ENCODE data around the gene PASK. TPM values are rescaled to one million over a fixed set of nuclear protein-coding genes. Genes with fewer than 3 reads are reported as not detected.
A peak's percentile ranks its signal among the peaks of the same experiment; 100 is the strongest.

The PASK gene
- total and polyA plus RNA-seq, 2 donors from 2014 or later: 3.1 to 26.0 TPM

- H3K27ac ChIP-seq (ENCODE audit: low read depth in 2 of 2, low read length in 2 of 2): no peak overlapping the region
Observed at GRCh38 chr2:241195506-241196130, 46.3 kb upstream of the PASK start.

DNA sequence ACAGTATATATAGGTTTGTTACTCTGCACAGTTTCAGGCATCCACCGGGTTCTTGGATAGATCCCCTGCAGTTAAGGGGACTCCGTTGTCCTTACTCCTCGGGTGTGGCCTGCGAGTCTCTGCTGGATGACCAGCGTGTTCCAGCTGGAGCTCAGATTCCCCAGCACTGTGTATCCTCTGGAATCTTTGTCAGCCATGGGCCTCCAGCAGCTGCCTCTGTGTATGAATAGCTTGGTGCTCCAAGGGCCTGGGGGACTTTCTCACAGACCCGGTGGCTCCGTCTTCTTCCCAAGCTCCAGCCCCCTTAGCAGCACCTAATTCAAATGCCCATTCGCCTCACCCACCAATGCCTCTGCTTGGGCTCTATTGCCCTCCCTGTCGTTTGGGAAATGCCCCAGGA, 45.5 kb upstream of the PASK start:
- H3K36me3 ChIP-seq (ENCODE audit: control insufficient read depth in 2 of 3, insufficient read depth in 3 of 3, low read length in 3 of 3): no peaks in the 10 kb centered on the region
- FAIRE-seq (no peak), DNase-seq (peak in 1 of 5 donors; percentile 29)
- H3K9ac ChIP-seq (ENCODE audit: low read length in 3 of 3): no peak overlapping the region
- H3K27me3 ChIP-seq (ENCODE audit: control insufficient read depth, insufficient read depth, low read length): no peaks in the 10 kb centered on the region
- intact Hi-C loops (cut with DNase I): no loop called here
- no peaks in the 10 kb centered on the region for H3K4me1 ChIP-seq (ENCODE audit: control insufficient read depth in 2 of 3, insufficient read depth in 2 of 3, low read depth in 1 of 3, low read length in 3 of 3)
- TF ChIP-seq, protein P1, sequence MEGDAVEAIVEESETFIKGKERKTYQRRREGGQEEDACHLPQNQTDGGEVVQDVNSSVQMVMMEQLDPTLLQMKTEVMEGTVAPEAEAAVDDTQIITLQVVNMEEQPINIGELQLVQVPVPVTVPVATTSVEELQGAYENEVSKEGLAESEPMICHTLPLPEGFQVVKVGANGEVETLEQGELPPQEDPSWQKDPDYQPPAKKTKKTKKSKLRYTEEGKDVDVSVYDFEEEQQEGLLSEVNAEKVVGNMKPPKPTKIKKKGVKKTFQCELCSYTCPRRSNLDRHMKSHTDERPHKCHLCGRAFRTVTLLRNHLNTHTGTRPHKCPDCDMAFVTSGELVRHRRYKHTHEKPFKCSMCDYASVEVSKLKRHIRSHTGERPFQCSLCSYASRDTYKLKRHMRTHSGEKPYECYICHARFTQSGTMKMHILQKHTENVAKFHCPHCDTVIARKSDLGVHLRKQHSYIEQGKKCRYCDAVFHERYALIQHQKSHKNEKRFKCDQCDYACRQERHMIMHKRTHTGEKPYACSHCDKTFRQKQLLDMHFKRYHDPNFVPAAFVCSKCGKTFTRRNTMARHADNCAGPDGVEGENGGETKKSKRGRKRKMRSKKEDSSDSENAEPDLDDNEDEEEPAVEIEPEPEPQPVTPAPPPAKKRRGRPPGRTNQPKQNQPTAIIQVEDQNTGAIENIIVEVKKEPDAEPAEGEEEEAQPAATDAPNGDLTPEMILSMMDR (IDR thresholded peaks at IDR 0.05; ENCODE audit: borderline replicate concordance, extremely low read depth, insufficient read depth): no peak
- no peak overlapping the region for H3K4me3 ChIP-seq (ENCODE audit: low read length in 3 of 3)
- H3K9me3 ChIP-seq (ENCODE audit: control insufficient read depth in 2 of 3, insufficient read depth in 1 of 3, low read length in 3 of 3): no peaks in the 10 kb centered on the region
- H3K27ac ChIP-seq (ENCODE audit: low read depth in 2 of 2, low read length in 2 of 2): no peak overlapping the region

More at GRCh38 chr2:241195506-241196130, 46.3 kb upstream of the PASK start:
- Histone ChIP-seq H3K9ac (ENCODE audit: low read length in 3 of 3) (no peak overlapping the region), H3K27me3 (ENCODE audit: control insufficient read depth, insufficient read depth, low read length) (no peaks in the 10 kb centered on the region), H3K9me3 (ENCODE audit: control insufficient read depth in 2 of 3, insufficient read depth in 1 of 3, low read length in 3 of 3) (no peaks in the 10 kb centered on the region), H3K36me3 (ENCODE audit: control insufficient read depth in 2 of 3, insufficient read depth in 3 of 3, low read length in 3 of 3) (no peaks in the 10 kb centered on the region), H3K4me1 (ENCODE audit: control insufficient read depth in 2 of 3, insufficient read depth in 2 of 3, low read depth in 1 of 3, low read length in 3 of 3) (no peaks in the 10 kb centered on the region), H3K4me3 (ENCODE audit: low read length in 3 of 3) (no peak overlapping the region)
- FAIRE-seq (no peak), DNase-seq (peak in 1 of 5 donors; percentile 71)
- TF ChIP-seq, protein P1 (IDR thresholded peaks at IDR 0.05; ENCODE audit: borderline replicate concordance, extremely low read depth, insufficient read depth): no peak
- intact Hi-C loops (cut with DNase I): no loop called here

- no peaks in the 10 kb centered on the region for H3K9me3 ChIP-seq (ENCODE audit: control insufficient read depth in 2 of 3, insufficient read depth in 1 of 3, low read length in 3 of 3)
- peak in 1 of 5 donors; percentile 44 for DNase-seq
- TF ChIP-seq, protein P1 (IDR thresholded peaks at IDR 0.05; ENCODE audit: borderline replicate concordance, extremely low read depth, insufficient read depth): no peak
- no peak overlapping the region for H3K9ac ChIP-seq (ENCODE audit: low read length in 3 of 3)
- intact Hi-C loops (cut with DNase I): no loop called here
- no peak for FAIRE-seq
- no peaks in the 10 kb centered on the region for H3K27me3 ChIP-seq (ENCODE audit: control insufficient read depth, insufficient read depth, low read length)
- H3K4me3 ChIP-seq (ENCODE audit: low read length in 3 of 3): no peak overlapping the region
- no peaks in the 10 kb centered on the region for H3K36me3 ChIP-seq (ENCODE audit: control insufficient read depth in 2 of 3, insufficient read depth in 3 of 3, low read length in 3 of 3)
- no peak overlapping the region for H3K27ac ChIP-seq (ENCODE audit: low read depth in 2 of 2, low read length in 2 of 2)
- no peaks in the 10 kb centered on the region for H3K4me1 ChIP-seq (ENCODE audit: control insufficient read depth in 2 of 3, insufficient read depth in 2 of 3, low read depth in 1 of 3, low read length in 3 of 3)
Observed at GRCh38 chr2:241193271-241193670, 44.0 kb upstream of the PASK start.

DNA sequence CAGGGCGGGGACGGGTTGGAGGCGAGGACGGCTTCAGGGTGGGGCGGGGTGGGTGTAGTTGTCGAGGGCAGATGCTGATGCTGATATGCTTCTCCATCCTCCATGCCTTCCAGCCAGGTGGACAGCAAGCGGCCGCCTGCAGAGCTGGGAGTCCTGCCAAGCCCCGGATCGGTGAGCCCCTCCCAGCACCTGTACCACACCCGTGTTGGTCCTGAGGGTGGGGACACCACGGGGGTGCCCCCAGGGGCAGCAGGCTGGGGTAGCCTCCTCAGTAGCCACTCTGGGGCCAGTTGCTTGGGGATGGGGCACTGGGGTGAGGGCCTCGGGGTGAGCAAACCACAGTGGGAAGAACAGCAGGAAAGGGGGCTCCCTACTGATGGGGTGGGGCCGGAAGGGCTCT, 41.8 kb upstream of the PASK start:
- Histone ChIP-seq H3K27ac (ENCODE audit: low read depth in 2 of 2, low read length in 2 of 2) (no peak overlapping the region), H3K27me3 (ENCODE audit: control insufficient read depth, insufficient read depth, low read length) (no peaks in the 10 kb centered on the region), H3K36me3 (ENCODE audit: control insufficient read depth in 2 of 3, insufficient read depth in 3 of 3, low read length in 3 of 3) (no peaks in the 10 kb centered on the region), H3K4me1 (ENCODE audit: control insufficient read depth in 2 of 3, insufficient read depth in 2 of 3, low read depth in 1 of 3, low read length in 3 of 3) (no peaks in the 10 kb centered on the region), H3K4me3 (ENCODE audit: low read length in 3 of 3) (no peak overlapping the region), H3K9me3 (ENCODE audit: control insufficient read depth in 2 of 3, insufficient read depth in 1 of 3, low read length in 3 of 3) (no peaks in the 10 kb centered on the region), H3K9ac (ENCODE audit: low read length in 3 of 3) (no peak overlapping the region)
- DNase-seq (peak in 1 of 5 donors; percentile 61), FAIRE-seq (no peak)
- intact Hi-C loops (cut with DNase I): no loop called here
- TF ChIP-seq, protein P1 (IDR thresholded peaks at IDR 0.05; ENCODE audit: borderline replicate concordance, extremely low read depth, insufficient read depth): no peak

All from kidney (tissue), 14 donors.